HepG2 (cell line): ENCODE measurements around the gene NANOS1. TPM values are rescaled to one million over a fixed set of nuclear protein-coding genes. Genes with fewer than 3 reads are reported as not detected.

Experiments used
- ATAC-seq: fragments of 200-7000 bp; cut with Tn5 transposase; 3 replicates; pipeline ENCODE4 v1.9.1; 2020; ENCODE audit warnings: mild to moderate bottlenecking, moderate library complexity
- BruUV-seq: library from RNA; stranded (reverse); fragments of 400-500 nt; replicated peaks from 2 replicates; lab custom pipeline; 2021; lab: Mats Ljungman, UMichigan
- CTCF ChIA-PET: fragments of 300-600 bp; formaldehyde crosslinking; extraction: SDS; loops from one replicate; lab custom pipeline; 2021; ENCODE audit warnings: low total read pairs, inconsistent platforms, low intra/inter-chr PET ratio; lab: Yijun Ruan, JAX
- POLR2A ChIA-PET: fragments of 350-600 bp; sonication (Branson Sonifier 250); formaldehyde crosslinking; loops from one replicate; lab custom pipeline; 2020; ENCODE audit warnings: antibody characterized with exemption, inconsistent platforms; lab: Yijun Ruan, JAX
- DNase-seq: peaks from one replicate; pipeline ENCODE4 v3.0.0-alpha.2; 2015; ENCODE audit warnings: low spot score
- FAIRE-seq: peaks from 3 replicates; lab custom pipeline; 2011; peaks lifted over from hg19 to GRCh38; lab: Jason Lieb, UNC
- H2AFZ ChIP-seq: one replicate; pipeline ENCODE4 v1.6.1; 2011; ENCODE audit warnings: low read length, inconsistent platforms
- H3K27ac ChIP-seq: fragments of 300-600 bp; 3 replicates; pipeline ENCODE4 v1.8.0; 2011; ENCODE audit warnings: mixed run types, mild to moderate bottlenecking, mixed read lengths, low read length, inconsistent platforms; ENCODE audit not compliant: insufficient read depth; ENCODE audit errors: extremely low read length
- H3K27me3 ChIP-seq, 2 experiments: fragments of 200-600 bp in 1 of 2; 2 replicates in 1 of 2; 3 replicates in 1 of 2; pipeline versions ENCODE4 v1.6.0 to v1.8.0; 2011; ENCODE audit warnings: low read length in 2 of 2, mild to moderate bottlenecking in 2 of 2, moderate library complexity in 2 of 2, inconsistent platforms in 1 of 2; ENCODE audit not compliant: insufficient read depth in 2 of 2, control insufficient read depth in 1 of 2
- H3K36me3 ChIP-seq, 2 experiments: fragments of 200-600 bp in 1 of 2; replicated peaks in 1 of 2; 2 replicates in 1 of 2; 3 replicates in 1 of 2; pipeline versions ENCODE4 v1.5.1 to v1.8.0; 2011; ENCODE audit warnings: low read length in 2 of 2, inconsistent platforms in 1 of 2; ENCODE audit not compliant: insufficient read depth in 2 of 2, control insufficient read depth in 1 of 2
- H3K4me1 ChIP-seq: 2 replicates; pipeline ENCODE4 v1.5.1; 2012; ENCODE audit warnings: low read length, inconsistent platforms; ENCODE audit not compliant: insufficient read depth
- H3K4me2 ChIP-seq: 2 replicates; pipeline ENCODE4 v1.6.0; 2011; ENCODE audit warnings: low read depth, low read length, inconsistent platforms
- H3K4me3 ChIP-seq, 3 experiments: fragments of 200-600 bp in 1 of 3; sonication (generic), shearing (Covaris generic) in 1 of 3; replicated peaks in 1 of 3; 2 replicates each; pipeline ENCODE4 v1.5.1; 2011 to 2016; ENCODE audit warnings: low read length in 3 of 3, inconsistent platforms in 2 of 3, low read depth in 2 of 3, mild to moderate bottlenecking in 2 of 3, control low read depth in 1 of 3, mixed read lengths in 1 of 3; ENCODE audit not compliant: insufficient read depth in 1 of 3
- H3K79me2 ChIP-seq: one replicate; pipeline ENCODE4 v1.6.1; 2011; ENCODE audit warnings: low read length, inconsistent platforms; ENCODE audit not compliant: insufficient read depth
- H3K9ac ChIP-seq: 2 replicates; pipeline ENCODE4 v1.6.0; 2011; ENCODE audit warnings: mild to moderate bottlenecking, low read depth, low read length, inconsistent platforms; ENCODE audit not compliant: insufficient read depth
- H3K9me3 ChIP-seq: 2 replicates; pipeline ENCODE4 v1.5.1; 2012; ENCODE audit warnings: mild to moderate bottlenecking, low read length
- H4K20me1 ChIP-seq: 2 replicates; pipeline ENCODE4 v1.6.0; 2011; ENCODE audit warnings: inconsistent platforms, mild to moderate bottlenecking, low read length, moderate library complexity; ENCODE audit not compliant: insufficient read depth
- CENPX ChIP-seq: sonication (generic); formaldehyde crosslinking; IDR thresholded peaks from 2 replicates; pipeline ENCODE4 v1.9.0; 2021; ENCODE audit warnings: mild to moderate bottlenecking, missing genetic modification reagents, moderate library complexity
- DR1 ChIP-seq: sonication (generic); formaldehyde crosslinking; IDR thresholded peaks from 2 replicates; pipeline ENCODE4 v1.8.0; 2021; ENCODE audit warnings: mild to moderate bottlenecking, missing genetic modification reagents, inconsistent platforms
- FLYWCH1 ChIP-seq: sonication (generic); formaldehyde crosslinking; IDR thresholded peaks from 2 replicates; pipeline ENCODE4 v1.8.1; 2023; ENCODE audit warnings: mild to moderate bottlenecking, missing genetic modification reagents
- KLF6 ChIP-seq: IDR thresholded peaks from 2 replicates; pipeline ENCODE4 v1.8.0; 2016; ENCODE audit warnings: missing biosample characterization, missing genetic modification reagents
- MLXIP ChIP-seq: sonication (generic); formaldehyde crosslinking; IDR thresholded peaks from 2 replicates; pipeline ENCODE4 v1.9.0; 2021; ENCODE audit warnings: missing genetic modification reagents, borderline replicate concordance
- MTF1 ChIP-seq: sonication (generic); formaldehyde crosslinking; IDR thresholded peaks from 2 replicates; pipeline ENCODE4 v1.5.0; 2020; ENCODE audit warnings: missing genetic modification reagents
- PCBP2 ChIP-seq: fragments of 200-400 bp; formaldehyde crosslinking; optimal IDR thresholded peaks from 2 replicates; pipeline ENCODE3; 2018; ENCODE audit warnings: low read length, low read depth; ENCODE audit not compliant: poor library complexity, severe bottlenecking
- PREB ChIP-seq: sonication (generic); formaldehyde crosslinking; IDR thresholded peaks from 2 replicates; pipeline ENCODE4 v1.4.0; 2020; ENCODE audit warnings: missing genetic modification reagents
- YEATS4 ChIP-seq: sonication (generic); formaldehyde crosslinking; IDR thresholded peaks from 2 replicates; pipeline ENCODE4 v1.4.0; 2020; ENCODE audit warnings: missing genetic modification reagents, borderline replicate concordance
- ZKSCAN8 ChIP-seq: IDR thresholded peaks from 2 replicates; pipeline ENCODE4 v1.6.1; 2016; ENCODE audit warnings: borderline replicate concordance, missing genetic modification reagents, missing compliant biosample characterization
- ZMYM4 ChIP-seq: sonication (generic); formaldehyde crosslinking; IDR thresholded peaks from 2 replicates; pipeline ENCODE4 v1.8.1; 2023; ENCODE audit warnings: mild to moderate bottlenecking, missing genetic modification reagents
- ZNF598 ChIP-seq: sonication (generic); formaldehyde crosslinking; IDR thresholded peaks from 2 replicates; pipeline ENCODE4 v1.5.1; 2020; ENCODE audit warnings: mild to moderate bottlenecking, missing genetic modification reagents, borderline replicate concordance
- ZNF720 ChIP-seq: sonication (generic); formaldehyde crosslinking; IDR thresholded peaks from 2 replicates; pipeline ENCODE4 v1.4.0; 2020; ENCODE audit warnings: missing genetic modification reagents
- ZNF746 ChIP-seq: sonication (generic); formaldehyde crosslinking; IDR thresholded peaks from 2 replicates; pipeline ENCODE4 v1.8.0; 2022; ENCODE audit warnings: mild to moderate bottlenecking, missing genetic modification reagents
- ZNF878 ChIP-seq: sonication (generic); formaldehyde crosslinking; IDR thresholded peaks from 2 replicates; pipeline ENCODE4 v1.8.1; 2023; ENCODE audit warnings: mild to moderate bottlenecking, missing genetic modification reagents, moderate library complexity
- WGBS: methylation state at CpG from one replicate; pipeline ENCODE4 v1.1.6; 2017; ENCODE audit warnings: low lambda C conversion rate; 5-methylcytosine and 5-hydroxymethylcytosine counted together
- in situ Hi-C: cut with HindIII; loops from 2 replicates; pipeline ENCODE4 v1.10.0; 2017; ENCODE audit warnings: low pct_unique_long_range_greater_than_20kb; ENCODE audit not compliant: extremely low pct_ligation_motif_present
- intact Hi-C: fragments of 100-400 bp; cut with micrococcal nuclease; formaldehyde crosslinking; loops from one replicate; pipeline ENCODE4 v1.10.0; 2022; ENCODE audit not compliant: unreplicated experiment
- polyA plus RNA-seq, 8 experiments: library from polyadenylated mRNA; depleted of rRNA in 3 of 8; stranded (reverse) in 7 of 8; unstranded in 1 of 8; fragments of >200 nt; fragmentation: Illumina TruSeq in 4 of 8; extraction: Trizol in 4 of 8; gene quantifications; 2 replicates each; pipeline versions ENCODE4 v1.2.1 to v1.2.3, GENCODE V29; 2011 to 2016; ENCODE audit warnings: low read depth in 4 of 8, missing spikeins in 1 of 8, mixed read lengths in 1 of 8; ENCODE audit not compliant: insufficient read depth in 1 of 8
- total RNA-seq, 5 experiments: library from RNA; depleted of rRNA; stranded (reverse); fragments of >200 nt; fragmentation: Illumina TruSeq; extraction: Trizol; gene quantifications; 2 replicates each; pipeline ENCODE4 v1.2.3, GENCODE V29; 2016; ENCODE audit warnings: low read depth in 1 of 5
- TF ChIP-seq, protein P1 (sequence below): sonication (generic); formaldehyde crosslinking; IDR thresholded peaks from 2 replicates; pipeline ENCODE4 v1.5.1; 2020; ENCODE audit warnings: mild to moderate bottlenecking, moderate library complexity, missing genetic modification reagents

The NANOS1 gene
- total and polyA plus RNA-seq, 2 of the 13 experiments (the other 11 are each of a cell fraction or from before 2014, with no cell fraction given), result 1.7 to 2.2 TPM

- ChIA-PET POLR2A (interaction anchor here (1.1 to 1.4 kb wide), 3 partner anchors 51 to 90 kb away, joined by 3 to 4 read pairs (median 3); no protein-coding TSS in a partner anchor), CTCF (no interaction called here)
- intact Hi-C loops, result loop anchor here (5.0 kb wide), 1 partner anchor 47 kb away; no protein-coding TSS in a partner anchor
- H3K9me3 ChIP-seq, result no peaks in the 10 kb centered on the region
- H3K4me3 ChIP-seq, result peak overlapping the region; percentile 45 to 73 (median 61)
- H3K4me2 ChIP-seq, result peak overlapping the region; percentile 85
- WGBS, result 40% methylated on average over 10 of the region's 65 CpGs
- no peak overlapping the region for H3K27ac ChIP-seq
- FAIRE-seq (no peak), ATAC-seq (peak; percentile 54), DNase-seq (peak; percentile 52)
- BruUV-seq, result no TSS peak
- H3K9ac ChIP-seq, result peak overlapping the region; percentile 41
- peaks cover 51% of the 10 kb centered on the region for H3K4me1 ChIP-seq
- in situ Hi-C loops, result loop anchor here (5.0 kb wide), 1 partner anchor 47 kb away; no protein-coding TSS in a partner anchor
- peaks cover 5 to 11% of the 10 kb centered on the region in 2 experiments for H3K36me3 ChIP-seq
- H2AFZ ChIP-seq, result no peak overlapping the region
- peaks cover 22% of the 10 kb centered on the region; the same call in 1 of the 2 replicates for H4K20me1 ChIP-seq
- H3K27me3 ChIP-seq, result peaks cover 1 to 16% of the 10 kb centered on the region in 2 experiments; a peak in 1 of 5 replicates
- H3K79me2 ChIP-seq, result no peaks in the 10 kb centered on the region
- no peak for TF ChIP-seq ZNF878 (CRISPR knock-in tag)
- TF ChIP-seq DR1 (CRISPR knock-in tag), result no peak
- TF ChIP-seq FLYWCH1 (CRISPR knock-in tag), result no peak
- no peak; the same call in 1 of the 2 replicates for TF ChIP-seq YEATS4 (CRISPR knock-in tag)
- TF ChIP-seq ZNF720 (CRISPR knock-in tag), result no peak
- TF ChIP-seq PREB, result no peak
- no peak for TF ChIP-seq MTF1 (CRISPR knock-in tag)
- no peak for TF ChIP-seq ZMYM4 (CRISPR knock-in tag)
- TF ChIP-seq CENPX (CRISPR knock-in tag), result no peak
- TF ChIP-seq, protein P1, sequence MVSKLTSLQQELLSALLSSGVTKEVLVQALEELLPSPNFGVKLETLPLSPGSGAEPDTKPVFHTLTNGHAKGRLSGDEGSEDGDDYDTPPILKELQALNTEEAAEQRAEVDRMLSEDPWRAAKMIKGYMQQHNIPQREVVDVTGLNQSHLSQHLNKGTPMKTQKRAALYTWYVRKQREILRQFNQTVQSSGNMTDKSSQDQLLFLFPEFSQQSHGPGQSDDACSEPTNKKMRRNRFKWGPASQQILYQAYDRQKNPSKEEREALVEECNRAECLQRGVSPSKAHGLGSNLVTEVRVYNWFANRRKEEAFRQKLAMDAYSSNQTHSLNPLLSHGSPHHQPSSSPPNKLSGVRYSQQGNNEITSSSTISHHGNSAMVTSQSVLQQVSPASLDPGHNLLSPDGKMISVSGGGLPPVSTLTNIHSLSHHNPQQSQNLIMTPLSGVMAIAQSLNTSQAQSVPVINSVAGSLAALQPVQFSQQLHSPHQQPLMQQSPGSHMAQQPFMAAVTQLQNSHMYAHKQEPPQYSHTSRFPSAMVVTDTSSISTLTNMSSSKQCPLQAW (CRISPR knock-in tag), result no peak
- TF ChIP-seq ZKSCAN8 (CRISPR knock-in tag), result no peak
- TF ChIP-seq MLXIP (CRISPR knock-in tag), result no peak
- no peak for TF ChIP-seq PCBP2
- no peak for TF ChIP-seq ZNF746
- no peak for TF ChIP-seq KLF6 (CRISPR knock-in tag)
- no peak for TF ChIP-seq ZNF598 (CRISPR knock-in tag)
These were observed 1.1 kb downstream of the NANOS1 start for GRCh38 chr10:119030421-119031250.
